ENCODE data around the gene NUP188. TPM values are rescaled to one million over a fixed set of nuclear protein-coding genes. Genes with fewer than 3 reads are reported as not detected.
A peak's percentile ranks its signal among the peaks of the same experiment; 100 is the strongest.
"Not testable (repeated sequence)": the region's sequence is repeated elsewhere in the genome, so short reads cannot be mapped to it uniquely, and the experiment has no call there.

NUP188 gene
- total RNA-seq, 2 donors from 2014 or later: 19.6 to 23.6 TPM

- intact Hi-C loops (cut with DNase I, micrococcal nuclease): no loop called here
- DNase-seq (no peak), ATAC-seq (no peak)
These were observed 65.5 kb downstream of the NUP188 start for GRCh38 chr9:129012893-129013448.

- no peak for ATAC-seq
- DNase-seq: no peak
- intact Hi-C loops (cut with DNase I, micrococcal nuclease): no loop called here
These were observed 66.2 kb downstream of the NUP188 start for GRCh38 chr9:129013674-129014073.

- intact Hi-C loops (cut with DNase I, micrococcal nuclease): no loop called here
- no peak for ATAC-seq
These were observed 66.6 kb downstream of the NUP188 start for GRCh38 chr9:129014124-129014523.

GRCh38 chr9:129014608-129015007, 67.1 kb downstream of the NUP188 start:
- intact Hi-C loops (cut with DNase I, micrococcal nuclease): no loop called here
- ATAC-seq (no peak), DNase-seq (no peak)

More at GRCh38 chr9:129014124-129014523, 66.6 kb downstream of the NUP188 start:
- DNase-seq: no peak

GRCh38 chr9:129021091-129021490, 73.6 kb downstream of the NUP188 start:
- DNase-seq: peak; percentile 28 to 45
- no peak for ATAC-seq
- intact Hi-C loops (cut with DNase I, micrococcal nuclease): no loop called here

GRCh38 chr9:129022037-129022436, 74.5 kb downstream of the NUP188 start:
- DNase-seq: no peak
- no peak for ATAC-seq
- intact Hi-C loops (cut with DNase I, micrococcal nuclease): no loop called here

- peak; percentile 30 to 46 for DNase-seq
- ATAC-seq: no peak
- intact Hi-C loops (cut with DNase I, micrococcal nuclease): no loop called here
These were observed 75.8 kb downstream of the NUP188 start for GRCh38 chr9:129023036-129023907.

- ATAC-seq: no peak
- intact Hi-C loops (cut with DNase I, micrococcal nuclease): no loop called here
- no peak for DNase-seq
These were observed 76.4 kb downstream of the NUP188 start for GRCh38 chr9:129023908-129024233.

- peak; percentile 52 to 62 for DNase-seq
- intact Hi-C loops (cut with DNase I, micrococcal nuclease): no loop called here
- ATAC-seq: peak; percentile 49
These were observed 79.1 kb downstream of the NUP188 start for GRCh38 chr9:129026442-129027223.

- ATAC-seq: no peak
- intact Hi-C loops (cut with DNase I, micrococcal nuclease): no loop called here
- DNase-seq: no peak
These were observed 79.8 kb downstream of the NUP188 start for GRCh38 chr9:129027224-129027684.

- DNase-seq: peak; percentile 58 to 81
- ATAC-seq: peak; percentile 41
- intact Hi-C loops (cut with DNase I, micrococcal nuclease): no loop called here
These were observed 80.2 kb downstream of the NUP188 start for GRCh38 chr9:129027685-129028191.

GRCh38 chr9:129028192-129028966, 80.9 kb downstream of the NUP188 start, which contains the start of gene SH3GLB2:
Gene SH3GLB2 (minus strand): TSS chr9:129028331. CDS start chr9:129028154, 177 bp downstream.
- intact Hi-C loops (cut with DNase I, micrococcal nuclease): no loop called here
- peak; percentile 86 for ATAC-seq
- DNase-seq: peak; percentile 94 to 97

GRCh38 chr9:129030191-129030590, 82.7 kb downstream of the NUP188 start:
- intact Hi-C loops (cut with DNase I, micrococcal nuclease): no loop called here
- no peak for DNase-seq
- no peak for ATAC-seq

- no peak for ATAC-seq
- intact Hi-C loops (cut with DNase I, micrococcal nuclease): no loop called here
- no peak for DNase-seq
These were observed 84.0 kb downstream of the NUP188 start for GRCh38 chr9:129031514-129031913.

GRCh38 chr9:129032541-129033159, 85.2 kb downstream of the NUP188 start:
- intact Hi-C loops (cut with DNase I, micrococcal nuclease): no loop called here
- no peak for ATAC-seq

GRCh38 chr9:129033216-129033615, 85.7 kb downstream of the NUP188 start:
- DNase-seq: no peak
- no peak for ATAC-seq
- intact Hi-C loops (cut with DNase I, micrococcal nuclease): no loop called here

More at GRCh38 chr9:129032541-129033159, 85.2 kb downstream of the NUP188 start:
- no peak for DNase-seq

GRCh38 chr9:129035838-129036237, 88.3 kb downstream of the NUP188 start:
- intact Hi-C loops (cut with DNase I, micrococcal nuclease): not testable (repeated sequence)
- ATAC-seq (peak; percentile 18), DNase-seq (peak; percentile 34 to 47)
